ENCODE data around the gene KIF5C. TPM values are rescaled to one million over a fixed set of nuclear protein-coding genes. Genes with fewer than 3 reads are reported as not detected.
A peak's percentile ranks its signal among the peaks of the same experiment; 100 is the strongest.

KIF5C gene
- total RNA-seq, 1 experiment from 2014 or later: 0.13 TPM

- Histone ChIP-seq H3K4me3 (no peak overlapping the region), H3K36me3 (no peaks in the 10 kb centered on the region), H3K27me3 (no peaks in the 10 kb centered on the region), H3K9me3 (no peaks in the 10 kb centered on the region)
- no peak for DNase-seq
Measured at GRCh38 chr2:148987286-148987685, 112.3 kb downstream of the KIF5C start.

GRCh38 chr2:148988337-148988736 lies 113.3 kb downstream of the KIF5C start:
- no peak for DNase-seq
- H3K36me3 ChIP-seq: no peaks in the 10 kb centered on the region
- H3K27me3 ChIP-seq: no peaks in the 10 kb centered on the region
- no peak overlapping the region for H3K4me3 ChIP-seq
- no peaks in the 10 kb centered on the region for H3K9me3 ChIP-seq

- Histone ChIP-seq H3K4me3 (no peak overlapping the region), H3K36me3 (no peaks in the 10 kb centered on the region), H3K27me3 (no peaks in the 10 kb centered on the region), H3K9me3 (no peaks in the 10 kb centered on the region)
- peak; percentile 23 for DNase-seq
Measured at GRCh38 chr2:148989882-148990493, 115.0 kb downstream of the KIF5C start.

- H3K36me3 ChIP-seq: no peaks in the 10 kb centered on the region
- H3K4me3 ChIP-seq: no peak overlapping the region
- H3K27me3 ChIP-seq: no peaks in the 10 kb centered on the region
- H3K9me3 ChIP-seq: no peaks in the 10 kb centered on the region
- DNase-seq: no peak
Measured at GRCh38 chr2:148990968-148991367, 115.9 kb downstream of the KIF5C start.

GRCh38 chr2:148992448-148992847 lies 117.4 kb downstream of the KIF5C start:
- DNase-seq: no peak
- Histone ChIP-seq H3K27me3 (no peaks in the 10 kb centered on the region), H3K4me3 (no peak overlapping the region), H3K36me3 (no peaks in the 10 kb centered on the region), H3K9me3 (no peaks in the 10 kb centered on the region)

GRCh38 chr2:148993351-148993750 lies 118.3 kb downstream of the KIF5C start:
- Histone ChIP-seq H3K9me3 (no peaks in the 10 kb centered on the region), H3K4me3 (no peak overlapping the region)
- DNase-seq: no peak

GRCh38 chr2:148994341-148994740 lies 119.3 kb downstream of the KIF5C start:
- H3K36me3 ChIP-seq: no peaks in the 10 kb centered on the region
- H3K4me3 ChIP-seq: no peak overlapping the region
- no peaks in the 10 kb centered on the region for H3K27me3 ChIP-seq
- no peaks in the 10 kb centered on the region for H3K9me3 ChIP-seq
- DNase-seq: no peak

More at GRCh38 chr2:148993351-148993750, 118.3 kb downstream of the KIF5C start:
- Histone ChIP-seq H3K36me3 (no peaks in the 10 kb centered on the region), H3K27me3 (no peaks in the 10 kb centered on the region)

GRCh38 chr2:148996805-148997204 lies 121.8 kb downstream of the KIF5C start:
- no peak for DNase-seq
- H3K36me3 ChIP-seq: no peaks in the 10 kb centered on the region
- no peaks in the 10 kb centered on the region for H3K27me3 ChIP-seq
- H3K9me3 ChIP-seq: no peaks in the 10 kb centered on the region
- no peak overlapping the region for H3K4me3 ChIP-seq

- no peak for DNase-seq
- Histone ChIP-seq H3K4me3 (no peak overlapping the region), H3K36me3 (no peaks in the 10 kb centered on the region), H3K9me3 (no peaks in the 10 kb centered on the region), H3K27me3 (no peaks in the 10 kb centered on the region)
Measured at GRCh38 chr2:148998165-148998830, 123.3 kb downstream of the KIF5C start.

GRCh38 chr2:148998831-148999200 lies 123.8 kb downstream of the KIF5C start:
- no peak for DNase-seq
- no peaks in the 10 kb centered on the region for H3K36me3 ChIP-seq
- H3K27me3 ChIP-seq: no peaks in the 10 kb centered on the region
- H3K9me3 ChIP-seq: no peaks in the 10 kb centered on the region
- H3K4me3 ChIP-seq: no peak overlapping the region

GRCh38 chr2:148999451-148999921 lies 124.5 kb downstream of the KIF5C start:
- H3K9me3 ChIP-seq: no peaks in the 10 kb centered on the region
- H3K36me3 ChIP-seq: no peaks in the 10 kb centered on the region
- 0 out of 2 replicates have a peak, but pooled peaks cover 3% of the 10 kb centered on the region for H3K27me3 ChIP-seq
- H3K4me3 ChIP-seq: no peak overlapping the region
- DNase-seq: no peak

GRCh38 chr2:149000158-149000938 lies 125.3 kb downstream of the KIF5C start:
- Histone ChIP-seq H3K9me3 (no peaks in the 10 kb centered on the region), H3K4me3 (no peak overlapping the region), H3K36me3 (no peaks in the 10 kb centered on the region), H3K27me3 (0 out of 2 replicates have a peak, but pooled peaks cover 3% of the 10 kb centered on the region)
- DNase-seq: no peak

GRCh38 chr2:149001496-149001895 lies 126.5 kb downstream of the KIF5C start:
- Histone ChIP-seq H3K27me3 (0 out of 2 replicates have a peak, but pooled peaks cover 3% of the 10 kb centered on the region), H3K4me3 (no peak overlapping the region), H3K36me3 (no peaks in the 10 kb centered on the region), H3K9me3 (no peaks in the 10 kb centered on the region)
- no peak for DNase-seq

- H3K36me3 ChIP-seq: no peaks in the 10 kb centered on the region
- no peaks in the 10 kb centered on the region for H3K9me3 ChIP-seq
- H3K27me3 ChIP-seq: peaks cover 3% of the 10 kb centered on the region; the same call in 1 of the 2 replicates
- no peak overlapping the region for H3K4me3 ChIP-seq
- DNase-seq: no peak
Measured at GRCh38 chr2:149002378-149002890, 127.4 kb downstream of the KIF5C start.

- no peaks in the 10 kb centered on the region for H3K36me3 ChIP-seq
- H3K27me3 ChIP-seq: peaks cover 3% of the 10 kb centered on the region; the same call in 1 of the 2 replicates
- no peak overlapping the region for H3K4me3 ChIP-seq
- no peak for DNase-seq
- no peaks in the 10 kb centered on the region for H3K9me3 ChIP-seq
Measured at GRCh38 chr2:149002891-149003740, 128.1 kb downstream of the KIF5C start.

GRCh38 chr2:149004836-149005235 lies 129.8 kb downstream of the KIF5C start:
- no peak for DNase-seq
- no peaks in the 10 kb centered on the region for H3K9me3 ChIP-seq
- H3K4me3 ChIP-seq: no peak overlapping the region
- no peaks in the 10 kb centered on the region for H3K36me3 ChIP-seq
- peaks cover 3% of the 10 kb centered on the region; the same call in 1 of the 2 replicates for H3K27me3 ChIP-seq

All from MG63 (cell line).